Uterus (tissue), 4 donors: Measurements from ENCODE around the gene GALNT9. TPM values are rescaled to one million over a fixed set of nuclear protein-coding genes. Genes with fewer than 3 reads are reported as not detected.
A peak's percentile ranks its signal among the peaks of the same experiment; 100 is the strongest.

ENCODE experiments used
- DNase-seq, 2 donors: peaks; one replicate each; pipeline ENCODE4 v3.0.0-alpha.2; 2019 to 2020
- H3K27ac ChIP-seq, 2 donors: fragments of 200-600 bp; sonication (generic); 1 replicate in 1 of 2; 2 replicates in 1 of 2; pipeline ENCODE4 v1.5.1; 2016 to 2018
- H3K27me3 ChIP-seq, 2 donors: fragments of 200-600 bp; sonication (generic); one replicate each; pipeline ENCODE4 v1.5.1; 2018 to 2019; ENCODE audit warnings: control low read depth in 1 of 2
- H3K36me3 ChIP-seq, 2 donors: fragments of 200-600 bp; sonication (generic); one replicate each; pipeline ENCODE4 v1.5.1; 2019; ENCODE audit warnings: control low read depth in 1 of 2
- H3K4me1 ChIP-seq, 2 donors: fragments of 200-600 bp; sonication (generic); one replicate each; pipeline ENCODE4 v1.5.1; 2018 to 2019; ENCODE audit warnings: control low read depth in 1 of 2
- H3K4me3 ChIP-seq, 2 donors: fragments of 200-600 bp; sonication (generic); 1 replicate in 1 of 2; 2 replicates in 1 of 2; pipeline ENCODE4 v1.5.1; 2018 to 2019; ENCODE audit warnings: mild to moderate bottlenecking in 1 of 2
- H3K9me3 ChIP-seq, 2 donors: fragments of 200-600 bp; sonication (generic); one replicate each; pipeline ENCODE4 v1.5.1; 2019; ENCODE audit warnings: control low read depth in 1 of 2
- CTCF ChIP-seq, 4 experiments: fragments of 200-600 bp in 2 of 4; fragments of 450-650 bp in 2 of 4; sonication (generic) in 2 of 4; IDR thresholded peaks; one replicate each; pipeline ENCODE4 v1.5.1; 2016 to 2019; ENCODE audit warnings: antibody characterized with exemption in 4 of 4, mild to moderate bottlenecking in 2 of 4, moderate library complexity in 1 of 4
- POLR2A ChIP-seq, 2 donors: fragments of 450-650 bp; IDR thresholded peaks; one replicate each; pipeline ENCODE4 v1.6.1; 2016; ENCODE audit warnings: antibody characterized with exemption in 2 of 2, mild to moderate bottlenecking in 1 of 2, moderate library complexity in 1 of 2
- intact Hi-C: fragments of 100-400 bp; cut with DNase I; formaldehyde crosslinking; loops from one replicate; pipeline ENCODE4 v1.15.1; 2023; ENCODE audit warnings: low total_unique reads
- total RNA-seq, 4 donors: library from RNA; depleted of rRNA in 3 of 4; stranded (reverse); fragments of >200 nt in 3 of 4; gene quantifications; one replicate each; pipeline versions ENCODE4 v1.1.0 to v1.2.4, GENCODE V29; 2014 to 2023
- donor health status: DM: yes; HTN: yes; CAD: no.

GALNT9 gene
- total RNA-seq, 4 donors from 2014 or later: 1.5 to 4.3 TPM; not detected in 2

GRCh38 chr12:132154341-132154761, 175.0 kb downstream of the GALNT9 start:
- no peak for TF ChIP-seq CTCF (IDR thresholded peaks at IDR 0.05)
- no peak for TF ChIP-seq POLR2A (IDR thresholded peaks at IDR 0.05)
- no peak for DNase-seq

DNA sequence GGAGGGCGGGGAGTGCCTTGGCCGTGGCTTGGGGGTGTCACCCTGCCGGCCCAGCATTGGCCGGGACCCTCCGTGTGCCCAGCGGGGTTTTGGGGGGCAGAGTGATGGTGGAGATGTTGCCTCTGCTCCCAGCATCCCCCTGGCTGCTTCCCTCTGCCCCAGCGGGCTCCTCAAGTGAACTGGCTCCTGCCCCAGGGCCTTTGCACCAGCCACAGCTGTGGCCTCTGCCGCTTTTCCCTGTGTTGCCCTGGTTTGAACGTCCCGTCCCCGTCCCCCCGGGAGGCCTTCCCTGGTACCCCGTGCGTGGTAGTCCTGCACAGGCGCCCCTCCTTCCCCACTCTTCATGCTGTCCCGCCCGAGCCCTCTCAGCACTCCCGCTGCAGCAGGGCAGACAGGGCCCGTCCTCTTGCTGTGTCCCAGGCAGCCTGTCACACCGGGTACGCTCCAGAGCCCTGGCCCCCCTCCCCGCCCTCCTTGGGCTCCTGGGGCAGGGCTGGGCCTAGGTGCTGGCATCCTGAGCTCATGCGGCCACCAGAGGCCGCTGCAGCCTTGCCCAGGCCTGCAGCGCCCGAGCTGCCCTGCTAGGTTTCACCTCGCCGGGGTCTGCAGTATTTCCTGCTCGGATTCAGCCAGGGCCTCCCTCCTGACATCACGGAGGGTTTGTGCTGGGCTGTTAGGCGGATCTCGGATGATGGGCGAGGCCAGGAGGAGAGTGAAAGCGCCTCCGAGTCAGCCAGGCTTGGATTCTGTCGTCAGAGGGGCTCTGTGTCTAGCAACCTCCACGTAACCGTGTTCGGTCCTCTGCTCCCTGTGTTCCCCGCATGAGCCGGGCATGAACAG, 175.7 kb downstream of the GALNT9 start:
- Histone ChIP-seq H3K4me3 (no peak overlapping the region), H3K9me3 (no peaks in the 10 kb centered on the region), H3K27me3 (no peaks in the 10 kb centered on the region), H3K4me1 (peaks cover 0 to 9% of the 10 kb centered on the region in 2 donors), H3K27ac (no peak overlapping the region), H3K36me3 (no peaks in the 10 kb centered on the region)
- intact Hi-C loops: no loop called here
- DNase-seq: peak; percentile 41 to 60
- TF ChIP-seq POLR2A (IDR thresholded peaks at IDR 0.05): no peak
- peak; percentile 88 to 90 (median 89) for TF ChIP-seq CTCF (IDR thresholded peaks at IDR 0.05)

More at GRCh38 chr12:132154341-132154761, 175.0 kb downstream of the GALNT9 start:
- H3K4me3 ChIP-seq: no peak overlapping the region
- H3K27me3 ChIP-seq: no peaks in the 10 kb centered on the region
- H3K36me3 ChIP-seq: no peaks in the 10 kb centered on the region
- peaks cover 0 to 9% of the 10 kb centered on the region in 2 donors for H3K4me1 ChIP-seq
- no peaks in the 10 kb centered on the region for H3K9me3 ChIP-seq
- intact Hi-C loops: no loop called here
- no peak overlapping the region for H3K27ac ChIP-seq

- H3K27me3 ChIP-seq: no peaks in the 10 kb centered on the region
- TF ChIP-seq CTCF (IDR thresholded peaks at IDR 0.05) (no peak), POLR2A (IDR thresholded peaks at IDR 0.05) (no peak)
- DNase-seq: no peak
- H3K4me1 ChIP-seq: peaks cover 0 to 9% of the 10 kb centered on the region in 2 donors
- intact Hi-C loops: no loop called here
- H3K4me3 ChIP-seq: no peak overlapping the region
- H3K9me3 ChIP-seq: no peaks in the 10 kb centered on the region
- H3K36me3 ChIP-seq: no peaks in the 10 kb centered on the region
- no peak overlapping the region for H3K27ac ChIP-seq
Measured at GRCh38 chr12:132152953-132153352, 176.4 kb downstream of the GALNT9 start.

DNA sequence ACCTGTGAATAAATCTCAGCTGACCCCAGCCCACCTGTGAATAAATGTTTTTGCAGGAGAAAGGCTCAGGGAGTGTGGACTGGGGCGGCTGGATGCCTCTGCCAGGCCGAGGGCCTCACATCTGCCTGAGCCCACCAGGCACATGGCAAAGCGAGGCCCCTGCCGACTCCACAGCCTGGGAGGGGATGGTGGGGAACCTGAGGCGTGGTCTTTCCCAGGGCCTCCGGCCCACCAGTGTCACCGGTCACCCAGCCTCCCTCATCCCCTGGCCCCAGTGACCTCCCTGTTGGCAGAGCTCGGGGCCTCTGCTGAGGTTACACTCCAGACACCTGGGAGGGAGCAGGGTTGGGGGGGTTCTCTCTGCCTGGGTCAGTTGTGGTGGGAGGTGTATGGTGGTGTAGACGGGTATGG, 177.0 kb downstream of the GALNT9 start:
- Histone ChIP-seq H3K27me3 (no peaks in the 10 kb centered on the region), H3K4me3 (no peak overlapping the region), H3K9me3 (no peaks in the 10 kb centered on the region), H3K36me3 (no peaks in the 10 kb centered on the region), H3K4me1 (peaks cover 0 to 9% of the 10 kb centered on the region in 2 donors), H3K27ac (no peak overlapping the region)
- TF ChIP-seq CTCF (IDR thresholded peaks at IDR 0.05) (no peak), POLR2A (IDR thresholded peaks at IDR 0.05) (no peak)
- intact Hi-C loops: no loop called here
- no peak for DNase-seq

- no peaks in the 10 kb centered on the region for H3K36me3 ChIP-seq
- no peaks in the 10 kb centered on the region for H3K27me3 ChIP-seq
- H3K4me3 ChIP-seq: no peak overlapping the region
- intact Hi-C loops: no loop called here
- no peak for DNase-seq
- H3K4me1 ChIP-seq: peaks cover 0 to 9% of the 10 kb centered on the region in 2 donors
- no peak overlapping the region for H3K27ac ChIP-seq
- no peaks in the 10 kb centered on the region for H3K9me3 ChIP-seq
- TF ChIP-seq CTCF (IDR thresholded peaks at IDR 0.05): no peak
- no peak for TF ChIP-seq POLR2A (IDR thresholded peaks at IDR 0.05)
Measured at GRCh38 chr12:132151766-132152410, 177.5 kb downstream of the GALNT9 start.
